ENCODE measurements around the gene HARBI1.

DNA sequence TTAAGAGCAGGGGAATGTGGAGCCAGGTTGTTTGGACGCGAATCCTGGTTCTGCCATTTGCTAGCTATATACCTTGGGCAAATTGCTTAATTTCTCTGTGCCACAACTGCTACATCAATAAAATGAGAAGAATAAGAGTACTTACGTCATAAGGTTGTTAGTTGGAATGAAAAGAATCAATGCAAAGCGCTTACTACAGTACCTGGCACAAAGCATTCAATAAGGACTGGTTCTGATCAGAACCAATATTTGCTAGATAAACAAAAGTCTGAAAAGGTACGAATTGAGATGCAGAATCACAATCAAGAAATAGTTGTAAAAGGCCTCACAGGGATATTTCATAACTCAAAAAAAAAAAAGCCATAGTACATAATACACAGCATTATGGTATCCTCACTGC is 34.4 kb downstream of the HARBI1 start:
- no peak for TF ChIP-seq EZH2 (IDR thresholded peaks at IDR 0.05; ENCODE audit: borderline replicate concordance, low read depth, low read length, severe bottlenecking)
- TF ChIP-seq, protein P1, sequence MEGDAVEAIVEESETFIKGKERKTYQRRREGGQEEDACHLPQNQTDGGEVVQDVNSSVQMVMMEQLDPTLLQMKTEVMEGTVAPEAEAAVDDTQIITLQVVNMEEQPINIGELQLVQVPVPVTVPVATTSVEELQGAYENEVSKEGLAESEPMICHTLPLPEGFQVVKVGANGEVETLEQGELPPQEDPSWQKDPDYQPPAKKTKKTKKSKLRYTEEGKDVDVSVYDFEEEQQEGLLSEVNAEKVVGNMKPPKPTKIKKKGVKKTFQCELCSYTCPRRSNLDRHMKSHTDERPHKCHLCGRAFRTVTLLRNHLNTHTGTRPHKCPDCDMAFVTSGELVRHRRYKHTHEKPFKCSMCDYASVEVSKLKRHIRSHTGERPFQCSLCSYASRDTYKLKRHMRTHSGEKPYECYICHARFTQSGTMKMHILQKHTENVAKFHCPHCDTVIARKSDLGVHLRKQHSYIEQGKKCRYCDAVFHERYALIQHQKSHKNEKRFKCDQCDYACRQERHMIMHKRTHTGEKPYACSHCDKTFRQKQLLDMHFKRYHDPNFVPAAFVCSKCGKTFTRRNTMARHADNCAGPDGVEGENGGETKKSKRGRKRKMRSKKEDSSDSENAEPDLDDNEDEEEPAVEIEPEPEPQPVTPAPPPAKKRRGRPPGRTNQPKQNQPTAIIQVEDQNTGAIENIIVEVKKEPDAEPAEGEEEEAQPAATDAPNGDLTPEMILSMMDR (IDR thresholded peaks at IDR 0.05; ENCODE audit: borderline replicate concordance, extremely low read depth, low read length, poor library complexity, severe bottlenecking), result no peak
